ENCODE results near the gene GPA33.

DNA sequence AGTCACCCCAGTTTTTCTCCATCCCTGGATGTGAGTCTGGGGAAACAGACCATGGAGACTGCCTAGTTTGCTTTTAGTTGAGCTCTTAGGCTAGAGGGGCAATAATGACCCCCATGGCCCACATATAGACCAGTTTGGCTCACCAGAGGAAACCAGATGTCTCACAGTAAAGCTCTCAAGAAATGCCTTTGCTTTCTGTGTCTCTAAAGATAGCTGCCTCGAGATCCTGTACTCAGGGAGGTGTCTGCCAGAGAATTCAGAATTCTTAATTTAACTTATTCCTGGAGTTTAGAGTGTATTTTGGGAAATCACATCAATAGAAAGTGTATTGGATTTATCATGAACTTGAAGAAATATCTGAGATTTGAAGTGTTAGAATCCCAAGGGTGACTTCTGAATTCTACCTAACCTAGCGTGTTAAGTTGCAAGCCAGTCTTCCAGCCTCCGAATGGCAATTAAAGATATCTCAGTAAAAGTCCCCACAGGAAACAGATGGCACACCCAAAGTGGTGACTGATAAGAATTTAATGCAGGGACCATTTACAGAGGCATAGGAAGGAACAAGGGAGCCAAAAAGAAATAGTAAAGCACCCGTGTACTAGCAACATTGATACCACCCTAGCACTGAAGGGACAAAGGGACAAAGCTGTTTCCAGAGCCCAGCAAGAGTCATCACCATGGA is 40.8 kb upstream of the GPA33 start:
- no peak for TF ChIP-seq CTCF (conservative IDR thresholded peaks at IDR 0.05 in 1 of 2, IDR thresholded peaks at IDR 0.05 in 1 of 2; ENCODE audit: low read depth in 1 of 2, low read length in 2 of 2)
- TF ChIP-seq EZH2 (IDR thresholded peaks at IDR 0.05; ENCODE audit: low read length, missing control alignments), result no peak
